HG02852 (cell line): ENCODE results near the gene SAFB2.

Source experiments
- ATAC-seq: cut with Tn5 transposase; IDR thresholded peaks from one replicate; pipeline ENCODE4 v1.9.1; 2021; ENCODE audit warnings: mild to moderate bottlenecking, moderate library complexity; ENCODE audit not compliant: unreplicated experiment

The SAFB2 gene

DNA sequence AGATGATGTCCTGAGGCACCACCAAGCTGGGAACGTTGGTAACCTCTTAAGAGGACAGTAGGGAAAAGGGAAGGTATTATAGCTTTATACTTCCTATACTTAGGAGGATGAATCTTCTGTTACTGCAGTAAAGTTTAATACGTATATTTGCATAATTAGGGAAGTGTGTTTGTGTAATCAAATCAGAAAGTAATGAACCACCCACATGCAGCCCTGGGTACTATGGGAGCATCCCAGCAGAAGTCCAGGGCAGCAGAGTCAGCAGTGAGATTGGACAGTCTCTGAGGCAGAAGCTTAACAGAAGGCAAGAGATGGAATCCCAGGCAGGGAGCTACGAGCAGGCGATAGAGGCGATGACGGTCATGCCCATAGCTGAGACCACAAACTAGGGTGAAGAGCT lies 12.9 kb upstream of the SAFB2 start:
- no peak for ATAC-seq

DNA sequence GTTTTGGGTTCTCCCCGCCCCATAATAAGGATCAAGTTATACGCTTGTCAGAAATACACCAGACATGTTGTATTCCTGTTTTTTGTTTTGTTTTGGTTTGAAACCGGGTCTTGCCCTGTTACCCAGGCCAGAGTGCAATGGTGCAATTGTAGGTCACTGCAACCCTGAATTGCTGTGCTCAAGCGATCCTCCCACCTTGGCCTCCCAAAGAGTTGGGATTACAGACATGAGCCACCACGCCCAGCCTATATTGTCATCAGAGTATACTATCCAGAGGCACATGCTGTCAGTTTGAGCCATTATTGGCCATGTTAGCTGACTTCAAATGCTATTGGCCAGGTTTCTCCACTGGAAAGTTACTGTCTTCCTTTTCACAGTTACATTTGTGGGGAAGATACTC lies 10.1 kb upstream of the SAFB2 start:
- no peak for ATAC-seq

DNA sequence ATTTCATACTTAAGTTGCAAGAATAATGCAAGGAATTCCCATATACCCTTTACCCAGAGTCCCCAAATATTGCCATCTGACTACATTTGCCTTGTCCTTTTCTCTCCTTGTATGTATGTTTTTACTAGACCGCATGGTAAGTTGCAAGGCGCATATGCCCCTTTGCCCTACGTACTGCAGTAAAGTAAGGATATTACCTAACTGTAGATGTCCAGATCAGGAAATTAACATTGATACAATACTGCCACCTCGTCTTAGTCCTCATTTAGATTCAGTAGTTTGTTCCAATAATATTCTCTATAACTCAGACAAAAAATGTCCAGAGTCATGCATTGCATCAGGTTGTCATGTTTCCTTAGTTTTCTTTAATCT lies 9.7 kb upstream of the SAFB2 start:
- ATAC-seq: no peak

DNA sequence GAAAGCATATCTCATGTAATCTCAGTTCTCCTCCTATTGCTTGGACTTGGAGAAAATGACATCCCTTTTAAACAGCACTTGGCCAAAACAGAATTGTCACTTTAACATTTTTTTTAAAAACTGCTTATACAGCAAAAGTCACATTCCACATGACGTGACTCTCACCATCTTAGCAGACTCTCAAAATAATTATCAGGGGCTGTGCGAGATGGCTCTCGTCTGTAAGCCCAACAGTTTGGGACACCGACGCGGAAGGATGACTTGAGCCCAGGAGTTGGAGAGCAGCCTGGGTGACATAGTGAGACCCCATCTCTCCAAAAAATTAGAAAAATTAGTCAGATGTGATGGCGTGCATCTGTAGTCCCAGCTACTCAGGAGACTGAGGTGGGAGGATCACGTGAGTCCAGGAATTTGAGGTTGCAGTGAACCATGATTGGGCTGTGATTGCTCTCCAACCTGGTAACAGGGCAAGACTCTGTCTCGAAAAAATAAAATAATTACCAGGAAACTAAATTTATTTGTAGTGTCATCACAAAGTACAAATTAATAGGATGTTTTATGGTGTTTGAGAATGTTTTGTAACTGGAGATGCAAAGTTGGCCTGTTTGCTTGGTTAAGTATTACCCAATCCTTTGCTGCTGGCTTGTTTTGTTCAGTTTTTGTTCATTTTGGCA lies 9.1 kb upstream of the SAFB2 start:
- no peak for ATAC-seq

DNA sequence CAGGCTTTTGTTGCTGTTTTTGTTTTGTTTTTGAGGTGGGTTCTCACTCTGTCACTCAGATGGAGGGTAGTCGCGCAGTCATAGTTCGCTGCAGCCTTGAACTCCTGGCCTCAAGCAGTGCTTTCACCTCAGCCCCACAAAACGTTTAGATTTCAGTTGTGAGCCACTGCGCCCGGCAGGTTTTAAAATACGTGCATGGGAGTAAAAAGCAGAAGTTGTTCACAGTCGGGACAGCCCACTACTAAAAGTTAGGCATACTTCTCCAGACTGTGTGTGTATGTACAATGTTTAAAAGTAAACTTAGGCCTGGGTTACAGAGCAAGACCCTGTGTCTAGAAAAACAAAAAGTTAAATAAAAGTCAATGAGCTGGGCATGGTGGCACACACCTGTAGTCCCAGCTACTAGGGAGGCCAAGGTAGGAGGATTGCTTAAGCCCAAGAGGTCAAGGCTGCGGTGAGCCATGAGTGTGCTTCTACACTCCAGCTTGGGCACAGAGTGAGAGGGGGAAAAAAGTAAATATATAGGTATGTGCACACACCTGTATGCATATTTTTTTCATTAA lies 6.4 kb upstream of the SAFB2 start:
- ATAC-seq: no peak

DNA sequence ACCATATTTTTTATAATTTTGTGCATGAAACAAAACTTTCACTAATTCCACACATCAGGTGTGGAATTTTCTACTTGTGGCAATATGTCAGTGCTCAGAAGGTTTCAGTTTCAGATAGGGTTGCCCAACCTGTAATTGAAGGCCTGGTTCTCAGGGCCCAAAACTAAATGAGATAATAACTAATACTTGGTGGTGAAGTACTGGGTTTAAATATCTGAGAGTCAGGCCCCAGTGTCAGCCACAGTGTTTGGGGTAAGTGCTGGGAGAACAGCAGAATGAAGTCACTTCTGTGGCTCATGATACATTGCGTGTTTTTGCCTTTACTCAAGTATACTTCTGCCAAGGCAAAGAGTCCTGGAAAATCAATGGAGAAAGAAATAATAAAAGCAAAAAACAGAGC lies 5.9 kb upstream of the SAFB2 start:
- no peak for ATAC-seq

DNA sequence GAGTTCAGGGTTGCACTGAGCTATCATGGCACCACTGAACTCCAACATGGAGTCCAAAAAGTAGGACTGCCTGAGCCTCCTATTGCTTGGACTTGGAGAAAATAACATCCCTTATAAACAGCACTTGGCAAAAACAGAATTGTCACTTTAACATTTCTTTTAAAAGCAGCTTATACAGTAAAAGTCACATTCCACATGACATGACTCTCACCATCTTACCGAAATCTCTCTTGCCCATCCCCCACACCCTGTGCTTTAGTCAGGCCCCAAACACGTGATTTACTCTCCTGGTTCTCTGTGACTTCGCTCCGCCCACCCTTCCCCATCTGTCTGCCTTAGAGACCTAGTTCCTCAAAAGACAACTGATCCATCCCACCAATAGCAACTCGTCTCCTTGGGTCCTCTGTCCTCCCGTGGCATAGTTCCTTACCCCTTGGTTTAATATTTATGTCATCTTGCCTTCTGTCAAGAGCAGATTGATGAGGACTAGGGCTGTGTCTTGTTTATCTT lies 4.9 kb upstream of the SAFB2 start:
- no peak for ATAC-seq

DNA sequence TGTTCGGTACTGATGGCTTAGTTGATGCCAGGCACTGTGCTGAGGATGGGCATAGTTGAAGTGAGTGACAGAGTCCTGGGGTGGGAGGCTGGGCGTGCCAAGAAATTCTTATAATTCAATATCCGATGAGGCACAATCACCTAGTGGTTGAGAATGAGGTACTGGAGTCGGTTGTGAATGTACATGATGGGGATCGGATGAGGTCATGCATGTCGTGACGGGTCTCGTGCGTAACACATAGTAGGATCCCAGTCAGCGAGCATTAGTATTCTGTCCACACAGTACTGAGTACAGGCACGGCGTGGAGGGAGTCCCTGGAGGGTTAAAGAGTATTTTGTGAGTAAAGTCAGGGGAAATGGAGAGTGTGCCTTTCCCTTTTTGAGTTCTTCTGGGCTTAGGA lies 3.1 kb upstream of the SAFB2 start:
- no peak for ATAC-seq

DNA sequence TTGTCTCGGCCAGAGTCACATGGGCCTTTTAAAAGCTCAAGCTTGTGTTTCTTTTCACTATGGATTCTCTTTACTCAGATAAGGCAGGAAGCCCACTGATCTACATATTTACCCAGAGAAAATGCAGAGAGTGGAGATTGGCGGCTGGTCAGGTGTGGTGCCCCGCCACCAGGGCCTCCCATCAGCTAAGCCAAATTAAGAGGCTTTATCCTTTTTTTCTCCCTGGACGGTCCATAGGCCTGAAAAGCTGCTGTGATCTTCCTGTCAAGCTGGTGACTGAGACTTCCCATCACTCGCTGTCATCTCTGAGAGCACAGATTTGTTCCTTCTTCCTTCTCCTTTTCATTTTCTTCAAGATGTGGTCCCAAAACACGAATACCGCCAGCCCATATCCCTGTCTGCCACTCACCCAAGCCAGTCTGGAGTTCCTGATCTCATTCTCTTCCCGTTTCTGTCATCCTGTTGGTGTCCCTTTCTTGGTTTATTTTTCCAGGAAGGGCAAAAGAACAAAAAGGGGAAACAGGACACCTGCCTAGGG lies 2.2 kb upstream of the SAFB2 start:
- no peak for ATAC-seq

DNA sequence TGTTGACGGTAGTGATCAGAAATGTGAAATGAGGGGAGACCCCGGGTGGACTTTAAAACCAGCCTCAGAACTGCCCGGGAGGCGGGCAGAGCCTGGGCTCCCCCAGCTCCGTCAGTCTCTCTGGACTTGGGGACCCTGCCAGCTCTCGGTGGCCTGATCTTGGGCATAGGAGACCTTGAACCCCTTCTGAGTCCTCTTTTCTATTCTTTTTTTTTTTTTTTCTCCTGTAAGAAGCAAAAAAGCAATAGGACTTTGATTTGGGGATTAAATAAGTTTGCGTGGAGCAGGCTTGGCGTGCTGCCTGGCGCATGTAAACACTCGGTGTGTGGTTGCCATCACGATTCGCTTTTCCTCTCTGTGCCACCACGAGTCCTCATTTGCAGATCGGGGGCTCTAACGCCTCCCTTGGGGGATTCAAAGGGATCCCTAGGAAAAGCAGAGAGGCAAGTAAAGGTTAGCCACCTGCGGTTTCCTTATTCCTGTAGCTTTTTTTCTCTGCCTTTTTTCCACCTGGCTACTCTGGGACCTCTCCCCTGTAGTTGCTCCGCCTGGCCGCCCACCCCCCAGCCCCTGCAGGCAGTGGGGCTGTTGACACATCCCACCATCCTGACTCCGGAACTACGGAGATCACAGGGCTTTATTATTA lies 1.6 kb upstream of the SAFB2 start:
- ATAC-seq: no peak

DNA sequence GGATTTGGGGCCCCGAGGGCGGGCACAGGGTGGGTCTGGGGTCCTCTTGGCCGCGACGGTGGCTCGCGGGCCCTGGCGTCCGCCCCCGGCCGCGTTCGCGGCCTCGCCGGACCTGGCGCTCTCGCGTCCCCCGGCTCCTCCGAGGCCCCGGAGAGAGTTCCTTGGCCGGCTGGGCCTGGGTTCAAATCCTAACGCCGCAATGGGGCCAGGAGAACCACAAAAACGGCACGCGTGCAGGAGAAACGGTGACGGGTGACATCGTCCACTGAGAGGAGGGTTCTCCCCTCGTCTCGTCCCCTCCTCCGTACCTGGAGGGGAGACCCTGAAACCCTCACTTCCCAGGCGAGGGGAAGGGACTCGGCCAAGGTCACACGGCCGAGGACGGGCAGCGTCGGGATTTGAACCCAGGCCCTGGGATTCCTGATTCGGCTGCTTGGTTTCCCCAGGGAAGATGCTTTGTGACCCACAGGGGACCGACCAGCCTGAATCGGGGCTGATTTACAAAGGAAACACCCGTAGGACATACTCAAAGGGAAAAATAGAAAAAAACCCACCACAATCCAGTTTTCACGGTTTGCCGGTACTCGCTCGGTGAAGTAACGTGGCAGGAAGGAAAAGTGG lies 931 bp upstream of the SAFB2 start:
- no peak for ATAC-seq

DNA sequence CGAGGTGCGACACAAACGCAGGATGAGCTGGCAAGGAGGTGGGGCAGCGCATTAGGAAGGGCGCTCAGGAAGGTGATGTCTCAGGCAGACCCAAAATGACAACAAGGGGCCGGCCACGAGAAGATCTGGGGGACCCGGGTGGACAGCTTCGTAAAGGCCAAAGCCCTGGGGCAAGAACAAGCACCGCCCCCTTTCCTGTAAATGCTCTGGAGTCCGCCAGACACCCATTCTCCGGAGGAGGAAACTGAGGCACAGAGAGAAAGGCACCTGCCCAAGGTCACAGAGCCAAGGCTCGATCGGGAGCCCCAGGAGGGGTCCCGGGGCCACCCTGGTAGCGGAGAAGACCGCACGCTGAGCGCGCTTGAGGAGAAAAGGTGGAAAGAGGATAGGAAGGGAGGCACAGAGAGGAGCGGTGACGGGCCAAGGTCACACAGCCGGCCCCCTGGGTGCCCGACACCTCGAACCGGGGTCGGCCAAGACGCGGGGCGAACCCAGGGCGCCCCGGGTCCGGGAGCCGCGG lies 571 bp downstream of the SAFB2 start:
- ATAC-seq: no peak

DNA sequence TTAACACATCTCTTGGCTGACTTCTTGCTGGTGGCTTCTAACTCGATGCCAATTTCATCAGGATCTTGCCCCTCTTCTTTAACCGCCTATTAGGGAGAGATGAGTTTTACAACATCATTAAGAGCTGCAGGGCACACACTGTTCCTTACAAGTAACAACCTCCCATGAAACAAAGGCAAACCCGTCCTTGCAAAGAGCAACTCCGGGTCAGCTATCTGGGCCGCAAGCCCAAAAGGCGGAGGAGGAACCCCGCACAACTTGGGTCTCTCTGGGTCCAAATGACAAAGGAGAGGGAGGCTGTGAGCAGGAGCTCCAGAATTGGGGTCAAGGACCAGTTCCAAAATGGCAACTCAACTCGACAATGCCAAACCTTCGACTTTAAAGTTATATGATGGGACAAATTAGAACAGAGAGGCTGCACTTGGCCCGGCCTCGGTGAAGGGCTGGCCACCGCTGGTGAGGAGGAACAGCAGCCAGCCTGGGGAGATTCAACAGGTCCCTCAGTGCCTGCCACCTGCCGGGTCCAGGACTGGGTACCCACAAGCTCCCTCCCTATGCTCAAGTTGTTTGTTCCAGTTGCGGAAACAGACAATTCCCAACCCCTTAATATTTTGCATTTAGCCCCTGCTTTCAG lies 1.1 kb downstream of the SAFB2 start:
- ATAC-seq: no peak

DNA sequence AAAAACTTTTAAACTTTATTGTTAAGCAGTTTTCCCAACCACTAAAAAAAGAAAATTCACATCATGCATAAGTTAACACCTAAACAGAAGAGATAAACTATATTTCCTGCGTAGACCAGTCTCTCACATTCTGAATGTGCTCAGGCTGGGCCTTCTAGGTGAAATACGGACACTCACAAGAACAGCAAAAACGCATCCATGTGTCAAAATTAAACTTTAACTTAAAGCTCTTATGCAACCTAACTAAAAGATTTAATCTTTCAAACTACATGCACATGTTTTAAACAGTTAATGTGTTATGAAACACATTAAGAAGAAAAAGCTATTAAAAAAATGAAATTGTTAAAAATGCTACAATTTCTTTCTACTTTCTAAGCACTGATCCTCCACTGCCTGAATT lies 2.6 kb downstream of the SAFB2 start:
- no peak for ATAC-seq

DNA sequence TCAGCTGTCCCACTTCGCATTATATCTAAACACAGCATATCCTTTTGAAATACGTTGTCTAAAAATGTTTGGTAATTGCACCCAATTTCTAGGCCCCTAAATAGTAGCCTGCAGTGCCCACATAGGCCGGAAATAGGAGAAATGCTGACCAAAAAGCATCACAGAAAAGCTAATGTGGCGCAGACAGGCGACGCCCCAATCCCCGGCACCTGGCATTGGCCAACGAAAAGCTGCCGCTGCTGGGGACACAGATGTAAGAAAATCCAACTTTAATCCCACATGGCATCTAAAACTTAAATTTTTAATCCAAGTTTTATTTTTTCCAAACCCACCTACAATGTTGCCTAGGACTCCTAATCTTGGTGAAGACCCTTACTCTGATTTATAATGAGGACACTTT lies 4.0 kb downstream of the SAFB2 start:
- no peak for ATAC-seq

DNA sequence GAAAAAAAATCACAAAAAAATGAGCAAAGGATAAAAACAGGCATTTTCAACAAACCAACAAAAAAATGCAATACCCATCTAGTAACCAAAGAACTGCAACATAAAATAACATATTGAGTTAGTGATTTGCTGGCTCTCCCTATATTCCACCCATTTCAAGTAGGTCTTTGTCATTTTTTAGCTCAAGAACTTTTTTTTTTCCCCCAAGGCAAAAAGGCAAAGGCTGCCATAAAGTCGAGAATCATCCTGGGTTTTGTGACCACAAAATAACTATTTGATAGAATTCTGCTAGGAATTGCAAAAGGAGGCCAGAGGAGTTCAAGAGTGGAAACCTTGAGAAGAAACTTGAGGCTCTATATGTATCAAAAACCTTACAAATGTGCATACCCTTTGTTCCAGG lies 5.5 kb downstream of the SAFB2 start:
- ATAC-seq: no peak

DNA sequence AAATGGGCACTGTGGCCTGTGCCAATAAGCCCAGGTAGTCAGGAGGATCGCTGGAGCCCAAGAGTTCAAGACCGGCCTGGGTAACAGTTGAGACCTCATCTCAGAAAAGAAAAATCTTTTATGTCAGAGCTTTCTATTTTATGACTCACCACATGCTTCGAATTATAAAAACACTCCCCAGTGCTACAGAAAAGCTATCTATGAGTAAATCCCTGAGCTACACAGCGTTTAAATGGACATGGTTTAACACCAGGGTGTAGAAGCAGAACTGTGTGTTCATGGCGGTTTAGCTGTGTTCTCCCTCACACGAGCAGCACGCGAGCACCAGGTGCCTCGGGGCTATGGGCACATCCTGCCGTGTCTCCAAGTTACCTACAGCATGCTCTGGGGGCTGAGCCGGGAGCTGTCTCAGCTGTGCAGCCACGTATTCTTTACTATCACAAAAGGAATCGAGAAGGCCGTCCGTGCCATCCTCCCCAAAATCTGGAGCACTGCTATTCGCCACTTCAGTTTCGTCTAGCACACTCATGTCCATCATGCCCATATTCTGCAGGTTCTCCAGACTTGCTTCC lies 6.7 kb downstream of the SAFB2 start:
- ATAC-seq: no peak

DNA sequence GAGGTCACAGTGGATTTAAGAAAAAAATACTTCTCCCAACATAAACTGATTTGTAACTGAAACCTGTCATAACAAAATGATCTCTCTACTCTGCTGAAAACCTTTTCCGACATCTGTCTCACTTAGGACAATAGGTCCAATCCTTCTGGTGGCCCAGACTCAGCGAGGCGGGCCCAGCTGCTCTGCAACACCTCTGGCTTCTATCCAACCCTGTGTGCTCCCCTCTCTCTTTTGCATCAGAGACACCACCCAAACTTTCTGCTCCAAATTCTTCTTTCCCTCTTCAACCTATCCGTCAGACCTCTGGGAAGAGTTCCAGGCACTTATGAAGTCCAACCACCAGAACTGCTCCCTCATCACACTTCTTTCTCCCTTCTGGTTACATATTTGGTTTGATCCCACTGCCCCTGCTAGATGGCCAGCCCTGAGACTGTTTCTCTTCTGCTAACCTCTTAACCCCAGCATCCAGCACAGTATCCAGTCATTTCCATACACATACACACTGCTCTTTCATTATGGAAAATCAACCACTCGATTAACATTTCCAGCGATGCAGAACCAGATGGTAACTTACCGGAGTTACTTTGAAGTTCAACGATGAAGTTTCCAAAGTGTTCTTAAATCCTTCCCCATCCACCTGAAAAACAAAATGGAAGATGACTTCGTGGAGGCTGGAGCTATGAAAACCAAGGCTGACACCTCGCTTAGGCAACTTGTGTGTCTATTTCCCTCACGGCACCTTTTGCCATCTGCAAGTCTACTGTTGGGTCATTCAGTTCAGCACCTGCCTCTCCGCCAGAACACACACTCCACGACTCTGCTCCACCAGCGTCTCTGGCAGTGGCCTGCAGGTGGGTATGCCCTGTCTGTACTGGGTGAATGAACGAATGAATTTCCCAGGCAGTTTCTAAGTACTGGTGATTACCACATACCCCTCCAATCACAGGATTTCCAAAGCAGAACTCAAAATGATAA lies 9.4 kb downstream of the SAFB2 start:
- ATAC-seq: no peak

DNA sequence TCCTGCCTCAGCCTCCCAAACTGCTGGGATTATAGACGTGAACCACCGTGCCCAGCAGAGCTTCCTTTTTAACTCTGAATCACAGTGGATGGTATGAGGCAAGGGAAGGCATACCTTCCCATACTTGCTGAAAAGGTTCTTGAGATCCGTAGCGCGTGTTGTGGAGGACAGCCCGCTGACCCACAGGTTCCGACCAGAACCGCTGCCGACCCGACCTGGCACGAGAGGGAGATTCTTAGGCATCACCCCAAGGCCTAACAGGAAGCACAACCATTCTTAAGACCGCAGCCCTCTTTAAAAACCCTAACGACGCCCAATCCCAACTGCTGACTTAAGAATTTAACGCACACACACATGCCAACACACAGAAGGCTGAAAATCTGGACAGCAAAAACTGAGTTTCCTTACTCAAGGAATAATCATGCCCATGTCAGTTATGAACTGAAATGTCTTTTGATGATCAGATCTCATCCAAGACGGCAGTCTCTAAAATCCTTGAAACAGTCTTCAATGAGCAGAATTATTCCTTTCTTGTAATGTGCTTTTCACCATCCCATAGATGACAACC lies 12.6 kb downstream of the SAFB2 start:
- ATAC-seq: no peak
